ENCODE data around the gene MYL9. TPM values are rescaled to one million over a fixed set of nuclear protein-coding genes. Genes with fewer than 3 reads are reported as not detected.

MYL9 gene
- polyA plus RNA-seq, 1 of the 3 experiments (the other 2 are of a cell fraction): not detected

DNA sequence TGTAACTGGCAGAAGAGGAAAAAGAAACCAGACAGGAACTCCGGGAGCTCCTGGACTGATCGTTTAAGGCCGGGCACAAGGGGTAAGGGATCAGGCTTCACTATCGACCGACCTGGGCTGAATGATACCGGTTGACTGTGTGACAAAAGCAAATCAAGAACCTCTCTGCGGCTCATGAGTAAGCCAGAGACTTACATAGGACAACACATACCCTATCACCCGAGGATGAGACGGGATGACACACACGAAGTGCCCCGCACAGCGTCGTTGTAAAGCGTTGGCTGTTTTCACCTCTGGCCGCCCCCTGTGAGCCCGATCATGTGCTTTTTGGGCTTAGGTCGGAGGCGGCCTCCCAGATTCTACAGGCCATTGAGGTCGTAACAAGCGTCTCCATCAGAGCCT lies 31.4 kb downstream of the MYL9 start (continued):
- TF ChIP-seq YY1 (IDR thresholded peaks at IDR 0.05; ENCODE audit: low read depth): no peak
- no peak for TF ChIP-seq GATA2 (CRISPR knock-in tag; IDR thresholded peaks at IDR 0.05)
- no peak for TF ChIP-seq TAF1 (IDR thresholded peaks at IDR 0.05; ENCODE audit: borderline replicate concordance, low read depth, low read length)
- TF ChIP-seq TCF12 (IDR thresholded peaks at IDR 0.05): no peak
- TF ChIP-seq MXI1 (IDR thresholded peaks at IDR 0.05; ENCODE audit: low read depth, low read length): no peak
- no peak for TF ChIP-seq EZH2phosphoT487 (IDR thresholded peaks at IDR 0.05; ENCODE audit: borderline replicate concordance, low read depth)

DNA sequence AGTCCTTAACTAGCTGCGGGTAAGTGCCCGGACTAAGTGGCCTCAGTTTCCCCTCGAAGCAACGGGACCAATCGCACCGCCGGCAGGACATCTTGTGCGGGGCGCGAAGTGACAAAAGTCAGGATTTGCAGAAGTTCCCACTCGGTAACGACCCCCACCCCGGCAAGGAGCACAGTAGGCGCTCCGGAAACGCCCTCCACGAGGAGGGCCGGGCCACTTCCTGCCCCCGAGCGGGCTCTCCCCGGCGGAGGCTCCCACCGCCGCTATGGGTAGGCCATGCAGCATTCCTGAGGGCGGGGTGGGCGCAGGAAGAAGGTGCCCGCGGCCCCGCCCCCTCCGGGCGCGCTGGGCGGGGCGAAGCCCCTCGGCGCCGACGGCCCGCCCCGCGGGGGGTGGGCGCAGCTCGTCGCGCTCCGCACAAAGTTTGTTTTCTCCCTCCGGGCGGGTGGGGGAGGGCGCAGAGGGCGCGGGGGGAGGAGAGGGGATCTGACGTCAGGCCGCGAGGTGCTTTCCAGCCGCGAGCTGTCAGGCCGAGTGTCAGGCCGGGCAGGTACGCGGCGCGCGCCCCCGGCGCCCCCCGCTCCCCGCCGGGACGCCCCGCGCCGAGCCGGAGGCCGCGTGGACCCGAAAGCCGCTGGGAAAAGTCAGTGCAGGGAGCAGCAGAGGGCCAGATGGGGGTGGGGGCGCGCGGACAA lies 31.9 kb downstream of the MYL9 start, which contains the start of gene TGIF2:
TSS of gene TGIF2 (plus strand) at position 495 of the 695 bp plus-strand sequence. CDS start 5,178 bp downstream, outside the sequence.
- H3K9ac ChIP-seq: peak within 1 kb of the TSS; percentile 84
- peak within 1 kb of the TSS; percentile 55 to 78 for H3K27ac ChIP-seq (ENCODE audit: low read depth in 2 of 2, low read length in 1 of 2)
- TF ChIP-seq CHD2 (IDR thresholded peaks at IDR 0.05; ENCODE audit: low read length, partially characterized antibody): no peak
- TF ChIP-seq GABPA (IDR thresholded peaks at IDR 0.05; ENCODE audit: low read depth): peak; percentile 59
- peak; percentile 32; the same call in 1 of the 2 replicates for TF ChIP-seq MXI1 (IDR thresholded peaks at IDR 0.05; ENCODE audit: low read depth, low read length)
- TF ChIP-seq, protein P1, sequence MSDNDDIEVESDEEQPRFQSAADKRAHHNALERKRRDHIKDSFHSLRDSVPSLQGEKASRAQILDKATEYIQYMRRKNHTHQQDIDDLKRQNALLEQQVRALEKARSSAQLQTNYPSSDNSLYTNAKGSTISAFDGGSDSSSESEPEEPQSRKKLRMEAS (IDR thresholded peaks at IDR 0.05; ENCODE audit: low read depth): peak; percentile 45; the same call in 1 of the 2 replicates
- TF ChIP-seq, protein P2, sequence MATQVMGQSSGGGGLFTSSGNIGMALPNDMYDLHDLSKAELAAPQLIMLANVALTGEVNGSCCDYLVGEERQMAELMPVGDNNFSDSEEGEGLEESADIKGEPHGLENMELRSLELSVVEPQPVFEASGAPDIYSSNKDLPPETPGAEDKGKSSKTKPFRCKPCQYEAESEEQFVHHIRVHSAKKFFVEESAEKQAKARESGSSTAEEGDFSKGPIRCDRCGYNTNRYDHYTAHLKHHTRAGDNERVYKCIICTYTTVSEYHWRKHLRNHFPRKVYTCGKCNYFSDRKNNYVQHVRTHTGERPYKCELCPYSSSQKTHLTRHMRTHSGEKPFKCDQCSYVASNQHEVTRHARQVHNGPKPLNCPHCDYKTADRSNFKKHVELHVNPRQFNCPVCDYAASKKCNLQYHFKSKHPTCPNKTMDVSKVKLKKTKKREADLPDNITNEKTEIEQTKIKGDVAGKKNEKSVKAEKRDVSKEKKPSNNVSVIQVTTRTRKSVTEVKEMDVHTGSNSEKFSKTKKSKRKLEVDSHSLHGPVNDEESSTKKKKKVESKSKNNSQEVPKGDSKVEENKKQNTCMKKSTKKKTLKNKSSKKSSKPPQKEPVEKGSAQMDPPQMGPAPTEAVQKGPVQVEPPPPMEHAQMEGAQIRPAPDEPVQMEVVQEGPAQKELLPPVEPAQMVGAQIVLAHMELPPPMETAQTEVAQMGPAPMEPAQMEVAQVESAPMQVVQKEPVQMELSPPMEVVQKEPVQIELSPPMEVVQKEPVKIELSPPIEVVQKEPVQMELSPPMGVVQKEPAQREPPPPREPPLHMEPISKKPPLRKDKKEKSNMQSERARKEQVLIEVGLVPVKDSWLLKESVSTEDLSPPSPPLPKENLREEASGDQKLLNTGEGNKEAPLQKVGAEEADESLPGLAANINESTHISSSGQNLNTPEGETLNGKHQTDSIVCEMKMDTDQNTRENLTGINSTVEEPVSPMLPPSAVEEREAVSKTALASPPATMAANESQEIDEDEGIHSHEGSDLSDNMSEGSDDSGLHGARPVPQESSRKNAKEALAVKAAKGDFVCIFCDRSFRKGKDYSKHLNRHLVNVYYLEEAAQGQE (IDR thresholded peaks at IDR 0.05; ENCODE audit: low read depth, low read length): no peak
- TF ChIP-seq POLR2AphosphoS5 (IDR thresholded peaks at IDR 0.05; ENCODE audit: low read depth, low read length): peak; percentile 37; the same call in 1 of the 2 replicates
- no peak for TF ChIP-seq EZH2phosphoT487 (IDR thresholded peaks at IDR 0.05; ENCODE audit: borderline replicate concordance, low read depth)
- no peak; the same call in 1 of the 2 replicates for TF ChIP-seq NRF1 (IDR thresholded peaks at IDR 0.05; ENCODE audit: low read depth, low read length)
- no peak for TF ChIP-seq RAD21 (IDR thresholded peaks at IDR 0.05; ENCODE audit: low read length)
- TF ChIP-seq TEAD4 (IDR thresholded peaks at IDR 0.05; ENCODE audit: borderline replicate concordance, insufficient read depth): no peak
- TF ChIP-seq TAF1 (IDR thresholded peaks at IDR 0.05; ENCODE audit: borderline replicate concordance, low read depth, low read length): no peak
- TF ChIP-seq, protein P3, sequence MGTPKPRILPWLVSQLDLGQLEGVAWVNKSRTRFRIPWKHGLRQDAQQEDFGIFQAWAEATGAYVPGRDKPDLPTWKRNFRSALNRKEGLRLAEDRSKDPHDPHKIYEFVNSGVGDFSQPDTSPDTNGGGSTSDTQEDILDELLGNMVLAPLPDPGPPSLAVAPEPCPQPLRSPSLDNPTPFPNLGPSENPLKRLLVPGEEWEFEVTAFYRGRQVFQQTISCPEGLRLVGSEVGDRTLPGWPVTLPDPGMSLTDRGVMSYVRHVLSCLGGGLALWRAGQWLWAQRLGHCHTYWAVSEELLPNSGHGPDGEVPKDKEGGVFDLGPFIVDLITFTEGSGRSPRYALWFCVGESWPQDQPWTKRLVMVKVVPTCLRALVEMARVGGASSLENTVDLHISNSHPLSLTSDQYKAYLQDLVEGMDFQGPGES (IDR thresholded peaks at IDR 0.05; ENCODE audit: low read depth, low read length): no peak
- TF ChIP-seq ELF1 (IDR thresholded peaks at IDR 0.05): no peak
- no peak for TF ChIP-seq EP300 (IDR thresholded peaks at IDR 0.05; ENCODE audit: borderline replicate concordance in 1 of 2, low read depth in 1 of 2, low read length in 1 of 2)
- TF ChIP-seq, protein P4, sequence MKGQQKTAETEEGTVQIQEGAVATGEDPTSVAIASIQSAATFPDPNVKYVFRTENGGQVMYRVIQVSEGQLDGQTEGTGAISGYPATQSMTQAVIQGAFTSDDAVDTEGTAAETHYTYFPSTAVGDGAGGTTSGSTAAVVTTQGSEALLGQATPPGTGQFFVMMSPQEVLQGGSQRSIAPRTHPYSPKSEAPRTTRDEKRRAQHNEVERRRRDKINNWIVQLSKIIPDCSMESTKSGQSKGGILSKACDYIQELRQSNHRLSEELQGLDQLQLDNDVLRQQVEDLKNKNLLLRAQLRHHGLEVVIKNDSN (IDR thresholded peaks at IDR 0.05; ENCODE audit: borderline replicate concordance, low read depth): no peak
- TF ChIP-seq, protein P5, sequence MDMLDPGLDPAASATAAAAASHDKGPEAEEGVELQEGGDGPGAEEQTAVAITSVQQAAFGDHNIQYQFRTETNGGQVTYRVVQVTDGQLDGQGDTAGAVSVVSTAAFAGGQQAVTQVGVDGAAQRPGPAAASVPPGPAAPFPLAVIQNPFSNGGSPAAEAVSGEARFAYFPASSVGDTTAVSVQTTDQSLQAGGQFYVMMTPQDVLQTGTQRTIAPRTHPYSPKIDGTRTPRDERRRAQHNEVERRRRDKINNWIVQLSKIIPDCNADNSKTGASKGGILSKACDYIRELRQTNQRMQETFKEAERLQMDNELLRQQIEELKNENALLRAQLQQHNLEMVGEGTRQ (IDR thresholded peaks at IDR 0.05; ENCODE audit: borderline replicate concordance, low read depth, low read length): no peak
- TF ChIP-seq RFX5 (IDR thresholded peaks at IDR 0.05; ENCODE audit: low read length): no peak
- TF ChIP-seq, protein P6, sequence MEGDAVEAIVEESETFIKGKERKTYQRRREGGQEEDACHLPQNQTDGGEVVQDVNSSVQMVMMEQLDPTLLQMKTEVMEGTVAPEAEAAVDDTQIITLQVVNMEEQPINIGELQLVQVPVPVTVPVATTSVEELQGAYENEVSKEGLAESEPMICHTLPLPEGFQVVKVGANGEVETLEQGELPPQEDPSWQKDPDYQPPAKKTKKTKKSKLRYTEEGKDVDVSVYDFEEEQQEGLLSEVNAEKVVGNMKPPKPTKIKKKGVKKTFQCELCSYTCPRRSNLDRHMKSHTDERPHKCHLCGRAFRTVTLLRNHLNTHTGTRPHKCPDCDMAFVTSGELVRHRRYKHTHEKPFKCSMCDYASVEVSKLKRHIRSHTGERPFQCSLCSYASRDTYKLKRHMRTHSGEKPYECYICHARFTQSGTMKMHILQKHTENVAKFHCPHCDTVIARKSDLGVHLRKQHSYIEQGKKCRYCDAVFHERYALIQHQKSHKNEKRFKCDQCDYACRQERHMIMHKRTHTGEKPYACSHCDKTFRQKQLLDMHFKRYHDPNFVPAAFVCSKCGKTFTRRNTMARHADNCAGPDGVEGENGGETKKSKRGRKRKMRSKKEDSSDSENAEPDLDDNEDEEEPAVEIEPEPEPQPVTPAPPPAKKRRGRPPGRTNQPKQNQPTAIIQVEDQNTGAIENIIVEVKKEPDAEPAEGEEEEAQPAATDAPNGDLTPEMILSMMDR (IDR thresholded peaks at IDR 0.05): no peak

More for the DNA sequence above, 31.9 kb downstream of the MYL9 start, which contains the start of gene TGIF2:
- POLR2A ChIA-PET: no interaction called here
- Histone ChIP-seq H3K4me2 (peak within 1 kb of the TSS; percentile 99), H3K36me3 (replicated peaks in 1 of 2; ENCODE audit: control insufficient read depth in 1 of 2, insufficient read depth in 2 of 2, low read length in 1 of 2) (peaks cover 0 to 1% of the 10 kb centered on the region in 2 experiments), H3K9me3 (no peaks in the 10 kb centered on the region), H3K9me2 (no peaks in the 10 kb centered on the region), H3K4me1 (ENCODE audit: control insufficient read depth in 1 of 2, insufficient read depth in 2 of 2, low read depth in 1 of 2, low read length in 1 of 2) (peaks cover 17 to 20% of the 10 kb centered on the region in 2 experiments; a peak in 3 of 4 replicates), H3F3A (replicated peaks; ENCODE audit: insufficient read depth) (peaks cover 42% of the 10 kb centered on the region), H3K27me3 (ENCODE audit: insufficient read depth) (no peaks in the 10 kb centered on the region), H4K20me1 (ENCODE audit: insufficient read depth) (peaks cover 5% of the 10 kb centered on the region; the same call in 1 of the 2 replicates), H2AFZ (ENCODE audit: low read depth) (peak within 1 kb of the TSS; percentile 91), H3K79me2 (ENCODE audit: insufficient read depth) (peaks cover 39% of the 10 kb centered on the region), H3K4me3 (ENCODE audit: low read depth in 2 of 2, low read length in 1 of 2) (peak within 1 kb of the TSS; percentile 65 to 77)
- CTCF ChIA-PET: interaction anchor here (0.5 to 3.6 kb wide), 6 partner anchors 11 to 201 kb away, joined by 3 to 20 read pairs (median 4); partner anchors contain the start of genes DSN1 and RAB5IF
- 25% methylated on average over 19 of the region's 80 CpGs for WGBS (ENCODE audit: low lambda C conversion rate)
- DNase-seq: peak; percentile 96

All from SK-N-SH (cell line).